ENCODE results near the gene YDJC.

The YDJC gene

DNA sequence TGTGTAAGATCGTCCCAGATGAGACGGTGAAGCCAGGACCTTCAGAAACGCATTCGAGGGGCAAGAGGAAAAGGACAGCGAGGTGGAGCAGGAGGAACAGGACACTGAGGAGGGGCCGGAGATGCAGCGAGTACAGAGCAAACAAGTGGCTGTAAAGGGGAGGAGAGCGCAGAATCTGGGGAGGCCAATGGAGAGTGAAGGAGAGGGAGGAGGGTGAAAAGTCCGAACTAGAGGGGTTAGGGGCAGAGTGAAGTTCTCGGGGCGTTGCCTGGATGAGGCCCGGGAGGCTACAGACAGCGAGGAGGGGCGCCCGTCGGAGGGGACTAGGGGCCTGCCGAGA is 27.2 kb upstream of the YDJC start:
- no peaks in the 10 kb centered on the region for H3K9me2 ChIP-seq (replicated peaks; ENCODE audit: low read depth, low read length)
- peak overlapping the region; percentile 59 for H2AFZ ChIP-seq (ENCODE audit: low read length)
- peaks cover 5% of the 10 kb centered on the region for H3K27me3 ChIP-seq (ENCODE audit: insufficient read depth, low read length, poor library complexity, severe bottlenecking)
- peaks cover 37% of the 10 kb centered on the region for H3K79me2 ChIP-seq (ENCODE audit: insufficient read depth, low read length)
- peak overlapping the region; percentile 94 for H3K4me2 ChIP-seq (ENCODE audit: low read depth, low read length, poor library complexity, severe bottlenecking)
- peaks cover 35% of the 10 kb centered on the region for H3K4me1 ChIP-seq (ENCODE audit: insufficient read depth, low read length, poor library complexity, severe bottlenecking)
- H3K36me3 ChIP-seq (ENCODE audit: insufficient read depth, low read length): peaks cover 10% of the 10 kb centered on the region; the same call in 1 of the 2 replicates
- H3K4me3 ChIP-seq (ENCODE audit: low read length, poor library complexity, severe bottlenecking): peak overlapping the region; percentile 86
- H3K9ac ChIP-seq (ENCODE audit: low read depth, low read length, poor library complexity, severe bottlenecking): peak overlapping the region; percentile 81
- H3F3A ChIP-seq (ENCODE audit: low read depth): peaks cover 15% of the 10 kb centered on the region
- no peaks in the 10 kb centered on the region for H4K20me1 ChIP-seq (ENCODE audit: insufficient read depth, low read length, poor library complexity, severe bottlenecking)
- no peaks in the 10 kb centered on the region for H3K9me3 ChIP-seq (ENCODE audit: insufficient read depth, low read depth, low read length)
- TF ChIP-seq EZH2phosphoT487 (IDR thresholded peaks at IDR 0.05; ENCODE audit: borderline replicate concordance): no peak
- TF ChIP-seq, protein P1, sequence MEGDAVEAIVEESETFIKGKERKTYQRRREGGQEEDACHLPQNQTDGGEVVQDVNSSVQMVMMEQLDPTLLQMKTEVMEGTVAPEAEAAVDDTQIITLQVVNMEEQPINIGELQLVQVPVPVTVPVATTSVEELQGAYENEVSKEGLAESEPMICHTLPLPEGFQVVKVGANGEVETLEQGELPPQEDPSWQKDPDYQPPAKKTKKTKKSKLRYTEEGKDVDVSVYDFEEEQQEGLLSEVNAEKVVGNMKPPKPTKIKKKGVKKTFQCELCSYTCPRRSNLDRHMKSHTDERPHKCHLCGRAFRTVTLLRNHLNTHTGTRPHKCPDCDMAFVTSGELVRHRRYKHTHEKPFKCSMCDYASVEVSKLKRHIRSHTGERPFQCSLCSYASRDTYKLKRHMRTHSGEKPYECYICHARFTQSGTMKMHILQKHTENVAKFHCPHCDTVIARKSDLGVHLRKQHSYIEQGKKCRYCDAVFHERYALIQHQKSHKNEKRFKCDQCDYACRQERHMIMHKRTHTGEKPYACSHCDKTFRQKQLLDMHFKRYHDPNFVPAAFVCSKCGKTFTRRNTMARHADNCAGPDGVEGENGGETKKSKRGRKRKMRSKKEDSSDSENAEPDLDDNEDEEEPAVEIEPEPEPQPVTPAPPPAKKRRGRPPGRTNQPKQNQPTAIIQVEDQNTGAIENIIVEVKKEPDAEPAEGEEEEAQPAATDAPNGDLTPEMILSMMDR (conservative IDR thresholded peaks at IDR 0.05; ENCODE audit: low read length): no peak

DNA sequence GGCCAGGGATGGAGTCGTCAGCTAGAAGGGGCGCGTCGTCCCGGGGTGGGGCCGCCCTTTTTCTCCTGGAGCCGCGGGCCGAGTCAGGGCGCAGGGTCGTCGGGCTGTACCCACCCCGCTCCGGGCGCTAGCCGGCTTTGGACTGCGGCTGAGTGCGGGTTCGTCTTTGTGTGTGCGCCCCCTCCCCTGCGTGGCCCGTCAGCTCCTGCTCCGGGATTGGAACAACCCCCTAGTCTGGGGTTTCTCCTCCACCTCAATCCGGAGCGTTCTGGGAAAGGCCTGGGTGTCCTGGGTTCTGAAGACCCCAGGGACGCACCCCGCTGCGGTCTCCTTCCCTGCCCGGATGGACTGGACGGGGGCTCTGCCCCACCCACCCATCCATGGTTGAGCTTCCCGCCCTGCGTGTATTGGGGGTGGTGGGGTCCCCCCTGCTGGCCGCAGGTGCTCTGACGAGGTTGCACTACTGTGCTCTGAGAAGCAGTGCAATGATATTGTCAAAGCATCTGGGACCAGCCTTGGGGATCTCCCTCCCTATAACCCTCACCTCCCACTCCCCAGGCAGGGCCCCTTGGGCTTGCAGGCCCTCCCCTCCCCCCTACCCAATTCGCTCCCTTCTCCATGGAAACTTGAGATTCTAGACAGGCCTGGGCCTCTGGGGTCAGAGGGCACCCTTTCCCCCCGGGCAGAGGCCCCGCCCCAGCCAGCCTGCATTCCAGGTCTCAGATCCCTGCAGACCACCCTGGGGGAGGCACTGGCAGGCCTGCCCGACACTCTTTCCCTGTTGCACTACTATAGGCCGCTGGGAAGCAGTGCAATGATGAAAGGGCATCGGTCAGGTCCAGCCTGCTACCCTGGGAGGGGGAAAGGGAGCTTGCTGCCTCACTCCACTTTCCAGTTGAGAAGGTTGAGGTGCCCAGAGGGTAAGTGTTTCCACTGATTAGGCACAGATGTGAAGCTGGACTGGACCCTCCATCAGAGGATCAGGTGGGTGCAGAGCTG is 23.0 kb upstream of the YDJC start:
- Histone ChIP-seq H3K4me1 (ENCODE audit: insufficient read depth, low read length, poor library complexity, severe bottlenecking) (peaks cover 37% of the 10 kb centered on the region), H3K79me2 (ENCODE audit: insufficient read depth, low read length) (peaks cover 38% of the 10 kb centered on the region), H3K36me3 (ENCODE audit: insufficient read depth, low read length) (peaks cover 14% of the 10 kb centered on the region; the same call in 1 of the 2 replicates), H3K4me2 (ENCODE audit: low read depth, low read length, poor library complexity, severe bottlenecking) (peak overlapping the region; percentile 94), H3F3A (ENCODE audit: low read depth) (peaks cover 15% of the 10 kb centered on the region), H3K9me2 (replicated peaks; ENCODE audit: low read depth, low read length) (no peaks in the 10 kb centered on the region), H3K9me3 (ENCODE audit: insufficient read depth, low read depth, low read length) (no peaks in the 10 kb centered on the region), H3K4me3 (ENCODE audit: low read length, poor library complexity, severe bottlenecking) (peak overlapping the region; percentile 86), H3K9ac (ENCODE audit: low read depth, low read length, poor library complexity, severe bottlenecking) (peak overlapping the region; percentile 99), H2AFZ (ENCODE audit: low read length) (peak overlapping the region; percentile 88), H3K27me3 (ENCODE audit: insufficient read depth, low read length, poor library complexity, severe bottlenecking) (peaks cover 5% of the 10 kb centered on the region), H4K20me1 (ENCODE audit: insufficient read depth, low read length, poor library complexity, severe bottlenecking) (no peaks in the 10 kb centered on the region)
- TF ChIP-seq, protein P1 (conservative IDR thresholded peaks at IDR 0.05; ENCODE audit: low read length): peak; percentile 39
- TF ChIP-seq EZH2phosphoT487 (IDR thresholded peaks at IDR 0.05; ENCODE audit: borderline replicate concordance): no peak

DNA sequence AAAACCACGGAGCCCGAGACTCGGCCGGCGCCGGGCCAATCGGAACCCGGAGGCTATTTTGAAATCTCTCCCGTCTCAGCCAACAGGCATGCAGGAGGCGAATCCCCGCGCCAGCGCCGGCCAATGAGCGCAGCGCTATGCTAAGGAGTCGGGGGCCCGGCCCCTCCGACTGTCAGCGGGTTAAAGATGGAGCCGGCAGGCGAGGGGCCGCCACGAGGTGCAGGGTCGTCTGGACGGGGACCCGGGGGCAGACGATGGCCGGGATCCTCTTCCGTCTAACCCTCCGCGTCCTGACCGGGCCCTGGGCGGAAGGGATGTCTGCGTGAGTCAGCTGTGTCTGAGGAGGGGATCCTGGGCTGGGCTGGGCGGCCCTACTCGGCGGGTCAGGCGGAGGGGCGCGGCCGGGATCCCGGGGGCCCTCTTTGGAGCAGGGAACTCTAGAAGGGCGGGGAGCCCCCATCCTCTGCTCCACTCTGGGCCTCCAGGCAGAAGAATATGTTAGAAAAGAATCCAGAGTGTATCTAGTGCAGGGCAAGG is 22.3 kb upstream of the YDJC start:
- peak overlapping the region; percentile 86 for H3K4me3 ChIP-seq (ENCODE audit: low read length, poor library complexity, severe bottlenecking)
- peak overlapping the region; percentile 88 for H2AFZ ChIP-seq (ENCODE audit: low read length)
- no peaks in the 10 kb centered on the region for H3K9me2 ChIP-seq (replicated peaks; ENCODE audit: low read depth, low read length)
- H4K20me1 ChIP-seq (ENCODE audit: insufficient read depth, low read length, poor library complexity, severe bottlenecking): no peaks in the 10 kb centered on the region
- peaks cover 32% of the 10 kb centered on the region for H3K4me1 ChIP-seq (ENCODE audit: insufficient read depth, low read length, poor library complexity, severe bottlenecking)
- H3K79me2 ChIP-seq (ENCODE audit: insufficient read depth, low read length): peaks cover 43% of the 10 kb centered on the region
- H3K9me3 ChIP-seq (ENCODE audit: insufficient read depth, low read depth, low read length): no peaks in the 10 kb centered on the region
- peaks cover 14% of the 10 kb centered on the region; the same call in 1 of the 2 replicates for H3K36me3 ChIP-seq (ENCODE audit: insufficient read depth, low read length)
- H3F3A ChIP-seq (ENCODE audit: low read depth): peaks cover 13% of the 10 kb centered on the region
- peak overlapping the region; percentile 94 for H3K4me2 ChIP-seq (ENCODE audit: low read depth, low read length, poor library complexity, severe bottlenecking)
- H3K9ac ChIP-seq (ENCODE audit: low read depth, low read length, poor library complexity, severe bottlenecking): peak overlapping the region; percentile 99
- TF ChIP-seq, protein P1 (conservative IDR thresholded peaks at IDR 0.05; ENCODE audit: low read length): no peak
- no peak for TF ChIP-seq EZH2phosphoT487 (IDR thresholded peaks at IDR 0.05; ENCODE audit: borderline replicate concordance)
- H3K27me3 ChIP-seq (ENCODE audit: insufficient read depth, low read length, poor library complexity, severe bottlenecking): peaks cover 5% of the 10 kb centered on the region

Data from Loucy (cell line).